Activated CD4-positive, CD25-positive, alpha-beta regulatory T cell treated with anti-CD3 and anti-CD28 coated beads, Interleukin-2, amount 50 U/mL, for 16 hours (primary cell): ENCODE measurements around the gene MLXIP.
"Not testable (repeated sequence)": the region's sequence is repeated elsewhere in the genome, so short reads cannot be mapped to it uniquely, and the experiment has no call there.

ENCODE experiments used
- DNase-seq: peaks from one replicate; pipeline ENCODE4 v3.0.0-alpha.2; 2020; ENCODE audit warnings: low read depth, low spot score

MLXIP gene

GRCh38 chr12:122096591-122097149 lies 18.1 kb downstream of the MLXIP start:
- DNase-seq: no peak

- no peak for DNase-seq
Measured at GRCh38 chr12:122097584-122097926, 19.0 kb downstream of the MLXIP start.

- no peak for DNase-seq
Measured at GRCh38 chr12:122097927-122098756, 19.6 kb downstream of the MLXIP start.

GRCh38 chr12:122099280-122099749 lies 20.8 kb downstream of the MLXIP start:
- no peak for DNase-seq

GRCh38 chr12:122099856-122100255 lies 21.3 kb downstream of the MLXIP start:
- DNase-seq: no peak

GRCh38 chr12:122100568-122100967 lies 22.0 kb downstream of the MLXIP start:
- DNase-seq: no peak

- no peak for DNase-seq
Measured at GRCh38 chr12:122102331-122102730, 23.8 kb downstream of the MLXIP start.

GRCh38 chr12:122104844-122105243 lies 26.3 kb downstream of the MLXIP start:
- DNase-seq: no peak

GRCh38 chr12:122105496-122105895 lies 26.9 kb downstream of the MLXIP start:
- not testable (repeated sequence) for DNase-seq

GRCh38 chr12:122106843-122107242 lies 28.3 kb downstream of the MLXIP start:
- no peak for DNase-seq

- no peak for DNase-seq
Measured at GRCh38 chr12:122107261-122107660, 28.7 kb downstream of the MLXIP start.

- DNase-seq: no peak
Measured at GRCh38 chr12:122111089-122111641, 32.6 kb downstream of the MLXIP start.

- no peak for DNase-seq
Measured at GRCh38 chr12:122116707-122117535, 38.4 kb downstream of the MLXIP start.

- DNase-seq: no peak
Measured at GRCh38 chr12:122117979-122118378, 39.4 kb downstream of the MLXIP start.

- not testable (repeated sequence) for DNase-seq
Measured at GRCh38 chr12:122121341-122121740, 42.8 kb downstream of the MLXIP start.

- DNase-seq: no peak
Measured at GRCh38 chr12:122121745-122122144, 43.2 kb downstream of the MLXIP start.

- peak; percentile 59 for DNase-seq
Measured at GRCh38 chr12:122123051-122123760, 44.6 kb downstream of the MLXIP start.

GRCh38 chr12:122123761-122124145 lies 45.2 kb downstream of the MLXIP start:
- no peak for DNase-seq

- no peak for DNase-seq
Measured at GRCh38 chr12:122124370-122124769, 45.8 kb downstream of the MLXIP start.

GRCh38 chr12:122125452-122126341 lies 47.1 kb downstream of the MLXIP start:
- no peak for DNase-seq

GRCh38 chr12:122126342-122126635 lies 47.7 kb downstream of the MLXIP start:
- no peak for DNase-seq
